ENCODE data around the gene LARP1. TPM values are rescaled to one million over a fixed set of nuclear protein-coding genes. Genes with fewer than 3 reads are reported as not detected.

Gene LARP1
- total and polyA plus RNA-seq, 2 donors (not counting 1 experiment from before 2014, with no cell fraction given): 59.6 to 150 TPM

- H3K27me3 ChIP-seq (replicated peaks in 1 of 4; ENCODE audit: control extremely low read depth in 1 of 4, control insufficient read depth in 3 of 4, insufficient read depth in 4 of 4, low read length in 3 of 4): no peaks in the 10 kb centered on the region
- no peak overlapping the region for H3K4me3 Mint-ChIP-seq
- no peak overlapping the region for H3K27ac ChIP-seq (ENCODE audit: low read length in 2 of 2)
- intact Hi-C loops (cut with micrococcal nuclease): no loop called here
- H3K9ac ChIP-seq (ENCODE audit: low read length): no peak overlapping the region
- no peaks in the 10 kb centered on the region for H4K20me1 ChIP-seq (ENCODE audit: control insufficient read depth, insufficient read depth, low read length, poor library complexity, severe bottlenecking)
- TF ChIP-seq EZH2 (IDR thresholded peaks at IDR 0.05; ENCODE audit: borderline replicate concordance, insufficient read depth, low read depth, low read length, poor library complexity, severe bottlenecking) (no peak), CTCF (IDR thresholded peaks at IDR 0.05) (no peak)
- no peak overlapping the region for H2AFZ ChIP-seq (ENCODE audit: insufficient read depth, low read depth, low read length, poor library complexity, severe bottlenecking)
- no peak overlapping the region for H3K27ac Mint-ChIP-seq
- H3K4me2 ChIP-seq (replicated peaks; ENCODE audit: low read depth, low read length, poor library complexity, severe bottlenecking): no peak overlapping the region
- no peaks in the 10 kb centered on the region for H3K36me3 ChIP-seq (replicated peaks in 1 of 2; ENCODE audit: control extremely low read depth in 1 of 2, control insufficient read depth in 1 of 2, extremely low read depth in 1 of 2, insufficient read depth in 2 of 2, low read length in 1 of 2)
- WGBS (ENCODE audit: insufficient coverage): 100% methylated on average over 4 of the region's 5 CpGs
- no peaks in the 10 kb centered on the region for H3K4me1 ChIP-seq (ENCODE audit: control insufficient read depth in 2 of 2, insufficient read depth in 2 of 2, low read length in 2 of 2)
- no peaks in the 10 kb centered on the region for H3K27me3 Mint-ChIP-seq
- H3K4me3 ChIP-seq (ENCODE audit: control extremely low read depth in 1 of 5, extremely low read depth in 1 of 5, insufficient read depth in 1 of 5, low read depth in 2 of 5, low read length in 4 of 5): no peak overlapping the region
- ChIA-PET CTCF (no interaction called here), POLR2A (no interaction called here)
- no peak for ATAC-seq (ENCODE audit: low read depth)
- no peak for DNase-seq
- H3K9me3 ChIP-seq (ENCODE audit: control extremely low read depth in 1 of 3, control insufficient read depth in 2 of 3, insufficient read depth in 1 of 3, low read length in 2 of 3): no peaks in the 10 kb centered on the region
- no peaks in the 10 kb centered on the region for H3K4me1 Mint-ChIP-seq
- no peaks in the 10 kb centered on the region for H3K79me2 ChIP-seq (ENCODE audit: control insufficient read depth, insufficient read depth, low read length)
- H3K9me3 Mint-ChIP-seq (ENCODE audit: insufficient read depth): no peaks in the 10 kb centered on the region
Observed at GRCh38 chr5:154707641-154708040, 47.5 kb upstream of the LARP1 start.

GRCh38 chr5:154708207-154708606 is 47.0 kb upstream of the LARP1 start:
- DNase-seq (no peak), ATAC-seq (ENCODE audit: low read depth) (no peak)
- no peak overlapping the region for H3K4me3 Mint-ChIP-seq
- H3K9me3 Mint-ChIP-seq (ENCODE audit: insufficient read depth): no peaks in the 10 kb centered on the region
- H3K27ac Mint-ChIP-seq: no peak overlapping the region
- no peak overlapping the region for H2AFZ ChIP-seq (ENCODE audit: insufficient read depth, low read depth, low read length, poor library complexity, severe bottlenecking)
- no peaks in the 10 kb centered on the region for H3K36me3 ChIP-seq (replicated peaks in 1 of 2; ENCODE audit: control extremely low read depth in 1 of 2, control insufficient read depth in 1 of 2, extremely low read depth in 1 of 2, insufficient read depth in 2 of 2, low read length in 1 of 2)
- no peaks in the 10 kb centered on the region for H3K9me3 ChIP-seq (ENCODE audit: control extremely low read depth in 1 of 3, control insufficient read depth in 2 of 3, insufficient read depth in 1 of 3, low read length in 2 of 3)
- 100% methylated on average over 4 of the region's 6 CpGs for WGBS (ENCODE audit: insufficient coverage)
- no peak overlapping the region for H3K4me3 ChIP-seq (ENCODE audit: control extremely low read depth in 1 of 5, extremely low read depth in 1 of 5, insufficient read depth in 1 of 5, low read depth in 2 of 5, low read length in 4 of 5)
- POLR2A ChIA-PET: no interaction called here
- H3K9ac ChIP-seq (ENCODE audit: low read length): no peak overlapping the region
- no peaks in the 10 kb centered on the region for H3K27me3 ChIP-seq (replicated peaks in 1 of 4; ENCODE audit: control extremely low read depth in 1 of 4, control insufficient read depth in 3 of 4, insufficient read depth in 4 of 4, low read length in 3 of 4)
- H3K79me2 ChIP-seq (ENCODE audit: control insufficient read depth, insufficient read depth, low read length): no peaks in the 10 kb centered on the region
- no peaks in the 10 kb centered on the region for H4K20me1 ChIP-seq (ENCODE audit: control insufficient read depth, insufficient read depth, low read length, poor library complexity, severe bottlenecking)
- intact Hi-C loops (cut with micrococcal nuclease): no loop called here
- H3K4me1 Mint-ChIP-seq: no peaks in the 10 kb centered on the region
- TF ChIP-seq CTCF (IDR thresholded peaks at IDR 0.05) (no peak), EZH2 (IDR thresholded peaks at IDR 0.05; ENCODE audit: borderline replicate concordance, insufficient read depth, low read depth, low read length, poor library complexity, severe bottlenecking) (no peak)
- H3K27ac ChIP-seq (ENCODE audit: low read length in 2 of 2): no peak overlapping the region
- no peaks in the 10 kb centered on the region for H3K27me3 Mint-ChIP-seq
- no peaks in the 10 kb centered on the region for H3K4me1 ChIP-seq (ENCODE audit: control insufficient read depth in 2 of 2, insufficient read depth in 2 of 2, low read length in 2 of 2)
- H3K4me2 ChIP-seq (replicated peaks; ENCODE audit: low read depth, low read length, poor library complexity, severe bottlenecking): no peak overlapping the region
- CTCF ChIA-PET: no interaction called here
